Esophagus squamous epithelium (tissue), 4 donors: ENCODE data around the gene MEF2D.

Experiments
- POLR2A ChIP-seq, 4 donors: fragments of 450-650 bp; IDR thresholded peaks; one replicate each; pipeline ENCODE4 v1.6.1; 2017; ENCODE audit warnings: antibody characterized with exemption in 4 of 4, mild to moderate bottlenecking in 4 of 4, moderate library complexity in 3 of 4
- TF ChIP-seq, protein P1 (sequence below), 6 experiments: fragments of 450-650 bp in 4 of 6; fragments of 200-600 bp in 2 of 6; sonication (generic) in 2 of 6; IDR thresholded peaks; one replicate each; pipeline ENCODE4 v1.5.1; 2016 to 2019; ENCODE audit warnings: antibody characterized with exemption in 6 of 6, mild to moderate bottlenecking in 4 of 6, moderate library complexity in 4 of 6

DNA sequence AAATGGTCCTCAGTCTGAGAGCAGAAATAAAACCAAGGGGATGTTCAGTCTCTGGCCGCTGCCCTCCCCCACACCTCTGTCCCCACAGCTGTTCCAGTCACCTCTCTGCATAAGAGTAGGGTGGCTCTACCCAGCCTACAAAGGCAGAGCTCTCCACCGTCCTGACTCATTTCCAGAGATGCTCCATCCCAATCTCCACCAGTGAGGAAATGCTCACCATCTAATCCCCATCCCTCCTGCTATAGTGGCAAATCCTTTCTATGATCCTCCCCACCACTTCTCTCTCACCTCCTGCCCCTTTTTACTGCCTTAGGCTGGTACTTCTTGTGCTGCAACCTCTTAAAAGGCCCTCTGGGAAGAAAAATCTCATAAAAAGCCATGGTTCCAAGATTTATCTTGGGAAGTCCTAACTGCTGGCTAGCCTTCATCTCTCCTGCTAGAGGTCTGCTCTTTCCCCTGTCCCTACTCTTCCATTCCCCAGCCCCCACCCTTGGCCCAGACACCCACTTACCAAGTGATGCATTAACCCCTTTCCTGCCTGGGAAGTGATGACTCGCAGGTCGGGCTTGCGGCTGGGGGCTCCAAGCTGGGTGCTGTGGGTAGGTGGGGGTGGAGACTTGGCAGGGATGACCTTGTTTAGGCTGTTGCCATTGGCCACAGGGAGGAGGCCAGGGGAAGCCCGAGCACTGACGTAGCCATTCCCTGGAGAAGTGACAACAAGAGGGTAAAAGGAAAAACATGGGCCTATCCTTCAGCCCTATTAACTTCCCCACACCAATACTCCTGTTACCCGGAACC is 23.9 kb downstream of the MEF2D start:
- TF ChIP-seq, protein P1, sequence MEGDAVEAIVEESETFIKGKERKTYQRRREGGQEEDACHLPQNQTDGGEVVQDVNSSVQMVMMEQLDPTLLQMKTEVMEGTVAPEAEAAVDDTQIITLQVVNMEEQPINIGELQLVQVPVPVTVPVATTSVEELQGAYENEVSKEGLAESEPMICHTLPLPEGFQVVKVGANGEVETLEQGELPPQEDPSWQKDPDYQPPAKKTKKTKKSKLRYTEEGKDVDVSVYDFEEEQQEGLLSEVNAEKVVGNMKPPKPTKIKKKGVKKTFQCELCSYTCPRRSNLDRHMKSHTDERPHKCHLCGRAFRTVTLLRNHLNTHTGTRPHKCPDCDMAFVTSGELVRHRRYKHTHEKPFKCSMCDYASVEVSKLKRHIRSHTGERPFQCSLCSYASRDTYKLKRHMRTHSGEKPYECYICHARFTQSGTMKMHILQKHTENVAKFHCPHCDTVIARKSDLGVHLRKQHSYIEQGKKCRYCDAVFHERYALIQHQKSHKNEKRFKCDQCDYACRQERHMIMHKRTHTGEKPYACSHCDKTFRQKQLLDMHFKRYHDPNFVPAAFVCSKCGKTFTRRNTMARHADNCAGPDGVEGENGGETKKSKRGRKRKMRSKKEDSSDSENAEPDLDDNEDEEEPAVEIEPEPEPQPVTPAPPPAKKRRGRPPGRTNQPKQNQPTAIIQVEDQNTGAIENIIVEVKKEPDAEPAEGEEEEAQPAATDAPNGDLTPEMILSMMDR (IDR thresholded peaks at IDR 0.05): no peak
- no peak for TF ChIP-seq POLR2A (IDR thresholded peaks at IDR 0.05)
